ENCODE results near the gene ZNF407.

ZNF407 gene

GRCh38 chr18:74897971-74898657 is 300.4 kb downstream of the ZNF407 start:
- DNase-seq, result no peak

- no peak for DNase-seq
Observed at GRCh38 chr18:74898965-74899364, 301.3 kb downstream of the ZNF407 start.

GRCh38 chr18:74899554-74899953 is 301.9 kb downstream of the ZNF407 start:
- DNase-seq, result no peak

- no peak for DNase-seq
Observed at GRCh38 chr18:74901362-74902146, 303.9 kb downstream of the ZNF407 start.

- DNase-seq, result no peak
Observed at GRCh38 chr18:74902147-74902455, 304.4 kb downstream of the ZNF407 start.

- DNase-seq, result no peak
Observed at GRCh38 chr18:74905247-74905646, 307.6 kb downstream of the ZNF407 start.

GRCh38 chr18:74906184-74906583 is 308.5 kb downstream of the ZNF407 start:
- no peak for DNase-seq

GRCh38 chr18:74914052-74914591 is 316.5 kb downstream of the ZNF407 start:
- no peak for DNase-seq

- DNase-seq, result no peak
Observed at GRCh38 chr18:74914648-74915047, 317.0 kb downstream of the ZNF407 start.

- DNase-seq, result no peak
Observed at GRCh38 chr18:74916773-74917393, 319.2 kb downstream of the ZNF407 start.

- no peak for DNase-seq
Observed at GRCh38 chr18:74918276-74918790, 320.7 kb downstream of the ZNF407 start.

GRCh38 chr18:74921057-74921820 is 323.6 kb downstream of the ZNF407 start:
- DNase-seq, result no peak

- DNase-seq, result no peak
Observed at GRCh38 chr18:74926051-74926450, 328.4 kb downstream of the ZNF407 start.

GRCh38 chr18:74928194-74928968 is 330.7 kb downstream of the ZNF407 start:
- no peak for DNase-seq

GRCh38 chr18:74929110-74929509 is 331.4 kb downstream of the ZNF407 start:
- no peak for DNase-seq

- no peak for DNase-seq
Observed at GRCh38 chr18:74930616-74931015, 332.9 kb downstream of the ZNF407 start.

- DNase-seq, result no peak
Observed at GRCh38 chr18:74933930-74934329, 336.3 kb downstream of the ZNF407 start.

- no peak for DNase-seq
Observed at GRCh38 chr18:74935434-74935833, 337.8 kb downstream of the ZNF407 start.

- DNase-seq, result no peak
Observed at GRCh38 chr18:74936343-74936742, 338.7 kb downstream of the ZNF407 start.

GRCh38 chr18:74937291-74937690 is 339.6 kb downstream of the ZNF407 start:
- DNase-seq, result no peak

GRCh38 chr18:74940856-74941255 is 343.2 kb downstream of the ZNF407 start:
- DNase-seq, result no peak

- DNase-seq, result no peak
Observed at GRCh38 chr18:74942319-74942910, 344.7 kb downstream of the ZNF407 start.

Data from stimulated activated CD4-positive, alpha-beta T cell treated with anti-CD3 and anti-CD28 coated beads, Interleukin-12 subunit alpha, Interleukin-12 subunit beta, amount 100 ng/mL, for 4 hours (primary cell).